Measurements from ENCODE around the gene TRAP1.

The TRAP1 gene

DNA sequence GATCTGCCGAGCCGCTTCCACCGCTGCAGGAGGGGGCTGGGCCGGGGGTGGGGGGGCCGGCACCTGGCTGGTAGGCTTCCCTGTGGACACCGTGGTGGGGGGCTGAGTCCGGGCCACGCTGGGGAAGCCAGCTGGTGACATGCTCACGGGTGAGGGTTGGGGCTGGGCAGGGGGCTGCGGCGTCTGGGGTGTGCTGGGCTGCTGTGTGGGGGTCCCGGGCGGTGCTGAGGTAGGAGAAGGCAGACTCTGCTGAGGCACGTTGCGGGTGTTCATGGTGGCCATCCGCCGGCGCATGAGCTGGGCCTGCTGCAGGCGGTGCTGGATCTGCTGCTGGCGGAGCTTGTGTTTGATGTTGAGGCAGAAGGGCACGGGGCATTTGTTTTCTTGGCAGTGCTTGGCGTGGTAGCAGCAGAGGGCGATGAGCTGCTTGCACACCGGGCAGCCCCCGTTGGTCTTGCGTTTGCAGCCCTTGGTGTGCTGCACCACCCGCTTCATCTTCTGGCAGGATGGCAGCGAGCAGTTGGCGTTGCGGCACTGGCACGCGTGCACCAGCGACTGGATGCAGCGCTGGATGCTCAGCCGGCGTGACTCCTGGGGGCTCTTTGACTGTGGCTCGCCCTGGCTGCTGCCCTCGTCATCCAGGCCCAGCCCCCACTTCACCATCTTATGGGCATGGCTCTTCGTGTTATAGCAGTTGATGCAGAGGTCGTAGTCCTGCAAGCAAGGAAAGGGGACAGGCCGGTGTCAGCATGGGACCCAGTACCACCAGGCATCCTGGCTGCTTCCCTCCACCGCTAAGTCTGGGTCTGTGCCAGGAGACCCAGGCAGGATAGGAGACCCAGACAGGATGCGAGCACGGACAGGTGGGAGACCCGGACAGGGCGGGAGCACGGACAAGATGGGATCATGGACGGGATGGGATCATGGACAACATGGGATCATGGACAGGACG is 12.1 kb upstream of the TRAP1 start:
- no peaks in the 10 kb centered on the region for H3K27me3 ChIP-seq (ENCODE audit: control insufficient read depth in 2 of 2, insufficient read depth in 2 of 2, low read length in 2 of 2)
- no peak overlapping the region for H3K9ac ChIP-seq (ENCODE audit: low read depth in 1 of 2, low read length in 2 of 2)
- no peak overlapping the region for H3K4me3 ChIP-seq (ENCODE audit: low read length in 2 of 2)
- H3K9me3 ChIP-seq (ENCODE audit: control insufficient read depth in 2 of 2, low read length in 2 of 2), result no peaks in the 10 kb centered on the region
- peaks cover 59 to 60% of the 10 kb centered on the region in 2 donors for H3K36me3 ChIP-seq (ENCODE audit: control insufficient read depth in 2 of 2, insufficient read depth in 2 of 2, low read length in 2 of 2)
- no peaks in the 10 kb centered on the region for H3K4me1 ChIP-seq (ENCODE audit: control insufficient read depth in 2 of 2, insufficient read depth in 2 of 2, low read length in 2 of 2)
- no peak overlapping the region for H3K27ac ChIP-seq (ENCODE audit: low read depth in 2 of 2, low read length in 2 of 2)

DNA sequence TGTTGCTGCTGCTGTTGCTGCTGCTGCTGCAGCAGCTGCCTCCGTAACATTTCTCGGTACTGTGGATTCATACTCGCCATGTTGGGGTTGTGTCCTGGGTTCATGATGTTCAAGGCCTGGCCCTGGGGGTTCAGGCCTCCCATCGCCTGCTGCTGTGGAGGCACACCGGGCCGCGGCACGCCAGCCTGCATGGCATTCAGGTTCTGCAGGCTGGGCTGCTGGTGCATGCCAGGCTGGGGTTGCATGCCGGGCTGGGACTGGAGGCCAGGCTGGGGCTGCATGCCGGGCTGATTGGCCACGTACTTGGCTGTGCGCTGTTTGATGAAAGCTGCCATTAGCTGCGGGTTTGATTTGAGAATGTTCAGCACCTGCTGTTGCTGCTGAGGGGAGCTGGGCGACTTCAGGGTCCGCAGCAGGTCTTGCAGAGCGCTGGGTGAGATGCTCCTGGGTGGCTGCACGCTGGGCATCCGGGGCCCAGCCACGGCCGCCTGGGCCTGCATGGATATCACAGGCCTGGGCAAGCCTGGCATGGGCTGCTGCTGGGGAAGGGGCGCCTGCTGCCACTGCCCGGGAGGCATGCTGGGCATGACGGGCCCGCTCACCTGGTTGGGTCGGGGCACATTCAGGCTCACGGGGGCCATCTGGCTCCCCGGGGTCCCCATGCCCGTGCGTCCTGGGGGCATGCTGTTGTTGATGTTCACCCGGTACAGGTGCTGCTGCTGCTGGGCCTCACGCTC is 11.3 kb upstream of the TRAP1 start:
- Histone ChIP-seq H3K27ac (ENCODE audit: low read depth in 2 of 2, low read length in 2 of 2) (no peak overlapping the region), H3K36me3 (ENCODE audit: control insufficient read depth in 2 of 2, insufficient read depth in 2 of 2, low read length in 2 of 2) (peaks cover 53 to 54% of the 10 kb centered on the region in 2 donors), H3K9ac (ENCODE audit: low read depth in 1 of 2, low read length in 2 of 2) (no peak overlapping the region), H3K4me3 (ENCODE audit: low read length in 2 of 2) (no peak overlapping the region), H3K4me1 (ENCODE audit: control insufficient read depth in 2 of 2, insufficient read depth in 2 of 2, low read length in 2 of 2) (no peaks in the 10 kb centered on the region), H3K9me3 (ENCODE audit: control insufficient read depth in 2 of 2, low read length in 2 of 2) (no peaks in the 10 kb centered on the region), H3K27me3 (ENCODE audit: control insufficient read depth in 2 of 2, insufficient read depth in 2 of 2, low read length in 2 of 2) (no peaks in the 10 kb centered on the region)

DNA sequence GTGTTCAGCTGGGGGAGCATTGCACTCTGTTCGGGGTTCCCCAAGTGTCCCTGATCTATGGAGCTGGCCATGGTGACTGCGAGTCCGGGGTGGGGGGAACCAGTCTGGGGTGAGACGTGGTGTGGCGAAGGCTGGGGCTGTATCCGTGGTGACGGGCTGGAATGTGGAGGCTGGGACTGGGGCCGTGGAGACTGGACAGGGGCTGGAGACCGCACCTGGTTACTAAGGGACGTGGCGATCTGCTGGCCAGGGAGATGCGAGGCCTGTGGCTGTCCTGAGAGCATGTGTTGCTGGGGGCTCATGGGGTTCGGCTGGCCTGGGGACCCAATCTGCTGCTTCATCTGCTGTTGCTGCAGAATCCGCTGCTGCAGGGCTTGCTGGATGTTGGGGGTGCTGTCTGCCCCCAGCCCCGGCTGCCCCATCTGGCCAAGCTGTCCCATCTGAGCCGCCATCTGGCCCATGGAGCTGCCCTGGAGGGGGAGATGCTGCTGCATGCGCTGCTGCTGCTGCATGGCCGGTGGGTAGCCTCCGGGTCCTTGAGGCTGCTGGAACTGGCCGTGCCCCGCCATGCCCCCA is 10.6 kb upstream of the TRAP1 start:
- Histone ChIP-seq H3K36me3 (ENCODE audit: control insufficient read depth in 2 of 2, insufficient read depth in 2 of 2, low read length in 2 of 2) (peaks cover 53 to 54% of the 10 kb centered on the region in 2 donors), H3K4me3 (ENCODE audit: low read length in 2 of 2) (no peak overlapping the region), H3K4me1 (ENCODE audit: control insufficient read depth in 2 of 2, insufficient read depth in 2 of 2, low read length in 2 of 2) (no peaks in the 10 kb centered on the region), H3K9me3 (ENCODE audit: control insufficient read depth in 2 of 2, low read length in 2 of 2) (no peaks in the 10 kb centered on the region), H3K9ac (ENCODE audit: low read depth in 1 of 2, low read length in 2 of 2) (no peak overlapping the region), H3K27ac (ENCODE audit: low read depth in 2 of 2, low read length in 2 of 2) (no peak overlapping the region), H3K27me3 (ENCODE audit: control insufficient read depth in 2 of 2, insufficient read depth in 2 of 2, low read length in 2 of 2) (no peaks in the 10 kb centered on the region)

DNA sequence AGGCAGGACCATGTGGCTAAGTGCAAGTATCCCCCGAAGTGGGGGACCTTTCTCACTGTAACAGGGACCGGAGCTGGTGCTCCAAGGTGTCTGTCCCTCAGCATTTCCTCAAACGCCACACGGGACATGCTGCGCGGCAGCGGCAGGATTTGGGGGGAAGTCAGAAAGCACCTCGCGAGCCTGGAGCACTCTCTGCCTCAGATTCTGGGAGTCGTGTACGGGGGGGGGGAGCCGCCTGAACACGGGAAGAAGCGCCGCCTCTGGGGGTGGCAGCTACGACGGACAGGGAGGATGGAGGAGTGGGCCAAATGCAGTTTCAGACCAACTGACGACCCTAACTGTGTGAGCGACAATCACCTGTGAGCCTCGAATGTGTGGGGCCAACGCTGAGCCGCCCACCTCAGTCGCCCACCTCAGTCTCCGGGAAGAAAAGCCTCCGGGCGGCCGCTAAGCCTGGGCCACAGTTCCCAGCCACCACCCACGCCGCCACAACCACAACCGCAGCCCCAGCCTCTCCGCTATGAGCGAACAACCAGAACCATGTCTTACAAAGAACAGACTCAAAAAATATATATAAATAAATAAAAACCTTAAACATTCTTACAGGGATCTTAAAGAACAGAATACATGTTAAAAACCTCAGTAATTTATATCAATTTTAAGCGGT is 8.8 kb upstream of the TRAP1 start:
- Histone ChIP-seq H3K27ac (ENCODE audit: low read depth in 2 of 2, low read length in 2 of 2) (no peak overlapping the region), H3K9me3 (ENCODE audit: control insufficient read depth in 2 of 2, low read length in 2 of 2) (no peaks in the 10 kb centered on the region), H3K27me3 (ENCODE audit: control insufficient read depth in 2 of 2, insufficient read depth in 2 of 2, low read length in 2 of 2) (no peaks in the 10 kb centered on the region), H3K4me1 (ENCODE audit: control insufficient read depth in 2 of 2, insufficient read depth in 2 of 2, low read length in 2 of 2) (no peaks in the 10 kb centered on the region), H3K36me3 (ENCODE audit: control insufficient read depth in 2 of 2, insufficient read depth in 2 of 2, low read length in 2 of 2) (peaks cover 38 to 40% of the 10 kb centered on the region in 2 donors), H3K4me3 (ENCODE audit: low read length in 2 of 2) (no peak overlapping the region), H3K9ac (ENCODE audit: low read depth in 1 of 2, low read length in 2 of 2) (no peak overlapping the region)

DNA sequence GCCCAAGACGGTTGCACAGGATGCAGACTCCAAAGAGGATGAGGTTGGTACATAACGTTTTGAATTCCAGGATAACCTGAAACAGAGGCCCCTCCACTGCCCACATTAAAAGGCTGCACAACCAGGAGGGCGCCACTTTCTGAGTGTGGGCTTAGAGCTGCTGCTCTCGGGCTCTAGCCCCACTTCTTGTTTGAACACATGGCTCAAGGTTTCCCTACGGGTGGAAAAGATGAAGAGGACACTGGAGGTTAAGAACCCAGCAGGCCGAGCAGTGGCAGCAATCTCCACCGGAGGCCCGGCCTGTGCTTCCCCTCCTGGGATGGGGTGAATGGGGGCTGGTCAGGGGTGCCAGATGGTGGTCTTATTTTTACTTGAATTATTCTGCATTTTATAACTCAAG is 8.0 kb upstream of the TRAP1 start:
- Histone ChIP-seq H3K9me3 (ENCODE audit: control insufficient read depth in 2 of 2, low read length in 2 of 2) (no peaks in the 10 kb centered on the region), H3K27me3 (ENCODE audit: control insufficient read depth in 2 of 2, insufficient read depth in 2 of 2, low read length in 2 of 2) (no peaks in the 10 kb centered on the region), H3K36me3 (ENCODE audit: control insufficient read depth in 2 of 2, insufficient read depth in 2 of 2, low read length in 2 of 2) (peaks cover 30 to 32% of the 10 kb centered on the region in 2 donors), H3K27ac (ENCODE audit: low read depth in 2 of 2, low read length in 2 of 2) (no peak overlapping the region), H3K4me1 (ENCODE audit: control insufficient read depth in 2 of 2, insufficient read depth in 2 of 2, low read length in 2 of 2) (no peaks in the 10 kb centered on the region), H3K4me3 (ENCODE audit: low read length in 2 of 2) (no peak overlapping the region), H3K9ac (ENCODE audit: low read depth in 1 of 2, low read length in 2 of 2) (no peak overlapping the region)

DNA sequence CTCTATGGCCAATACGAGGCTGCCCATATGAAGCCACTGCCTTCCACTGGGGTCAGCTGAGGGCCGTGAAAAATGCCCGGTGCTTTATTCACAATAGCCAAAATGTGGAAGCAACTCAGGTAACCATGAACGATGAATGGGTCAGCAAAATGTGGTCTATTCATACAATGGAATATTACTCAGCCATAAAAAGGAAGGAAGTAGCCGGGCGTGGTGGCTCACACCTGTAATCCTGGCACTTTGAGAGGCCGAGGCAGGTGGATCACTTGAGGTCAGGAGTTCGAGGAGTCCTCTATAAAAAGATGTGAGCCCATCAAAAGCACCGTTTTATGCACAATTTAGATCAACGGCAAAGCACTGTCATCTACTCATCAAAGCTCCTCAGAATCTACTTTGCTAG is 5.2 kb upstream of the TRAP1 start:
- peaks cover 5% of the 10 kb centered on the region in 2 donors for H3K36me3 ChIP-seq (ENCODE audit: control insufficient read depth in 2 of 2, insufficient read depth in 2 of 2, low read length in 2 of 2)
- no peak overlapping the region for H3K9ac ChIP-seq (ENCODE audit: low read depth in 1 of 2, low read length in 2 of 2)
- peaks cover 6 to 7% of the 10 kb centered on the region in 2 donors for H3K4me1 ChIP-seq (ENCODE audit: control insufficient read depth in 2 of 2, insufficient read depth in 2 of 2, low read length in 2 of 2)
- no peaks in the 10 kb centered on the region for H3K27me3 ChIP-seq (ENCODE audit: control insufficient read depth in 2 of 2, insufficient read depth in 2 of 2, low read length in 2 of 2)
- no peak overlapping the region for H3K4me3 ChIP-seq (ENCODE audit: low read length in 2 of 2)
- no peaks in the 10 kb centered on the region for H3K9me3 ChIP-seq (ENCODE audit: control insufficient read depth in 2 of 2, low read length in 2 of 2)
- no peak overlapping the region for H3K27ac ChIP-seq (ENCODE audit: low read depth in 2 of 2, low read length in 2 of 2)

DNA sequence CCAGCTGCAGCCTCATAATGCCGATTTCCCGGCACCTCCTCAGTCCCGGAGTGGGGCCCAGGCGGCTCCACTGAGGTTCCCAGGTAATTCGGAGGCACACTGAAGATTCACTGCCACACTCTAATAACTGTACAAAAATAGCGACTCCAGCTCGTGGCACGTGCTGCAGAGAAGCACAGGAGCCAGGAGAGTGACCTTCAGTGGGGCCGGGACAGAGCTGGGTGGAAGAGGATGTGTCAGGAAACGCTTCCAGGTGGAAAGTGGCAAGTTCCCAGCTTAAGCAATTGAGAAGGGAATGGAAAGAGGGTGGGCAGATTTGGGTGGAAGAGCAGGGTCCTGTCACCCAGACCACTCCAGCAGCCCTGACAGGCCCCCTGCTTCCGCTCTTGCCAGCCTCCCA is 3.1 kb upstream of the TRAP1 start:
- H3K27ac ChIP-seq (ENCODE audit: low read depth in 2 of 2, low read length in 2 of 2), result no peak overlapping the region
- H3K4me3 ChIP-seq (ENCODE audit: low read length in 2 of 2), result no peak overlapping the region
- H3K27me3 ChIP-seq (ENCODE audit: control insufficient read depth in 2 of 2, insufficient read depth in 2 of 2, low read length in 2 of 2), result no peaks in the 10 kb centered on the region
- H3K9ac ChIP-seq (ENCODE audit: low read depth in 1 of 2, low read length in 2 of 2), result no peak overlapping the region
- H3K4me1 ChIP-seq (ENCODE audit: control insufficient read depth in 2 of 2, insufficient read depth in 2 of 2, low read length in 2 of 2), result peaks cover 7 to 15% of the 10 kb centered on the region in 2 donors
- H3K9me3 ChIP-seq (ENCODE audit: control insufficient read depth in 2 of 2, low read length in 2 of 2), result no peaks in the 10 kb centered on the region
- no peaks in the 10 kb centered on the region for H3K36me3 ChIP-seq (ENCODE audit: control insufficient read depth in 2 of 2, insufficient read depth in 2 of 2, low read length in 2 of 2)

DNA sequence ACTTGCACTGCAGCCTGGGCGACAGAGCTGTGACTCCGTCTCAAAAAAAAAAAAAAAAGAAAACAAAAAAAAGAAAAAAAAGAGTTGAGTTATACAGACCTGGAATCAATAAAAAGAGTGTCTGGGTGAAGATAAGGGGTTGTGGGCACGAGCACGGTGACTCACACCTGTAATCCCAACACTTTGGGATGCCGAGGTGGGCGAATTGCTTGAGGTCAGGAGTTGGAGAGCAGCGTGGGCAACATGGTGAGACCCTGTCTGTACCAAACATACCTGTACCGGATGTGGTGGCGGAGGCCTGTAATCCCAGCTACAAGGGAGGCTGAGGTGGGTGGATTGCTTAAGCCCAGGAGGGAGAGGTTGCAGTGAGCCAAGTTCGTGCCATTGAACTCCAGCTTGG is 1.3 kb upstream of the TRAP1 start:
- Histone ChIP-seq H3K9ac (ENCODE audit: low read depth in 1 of 2, low read length in 2 of 2) (no peak overlapping the region), H3K27me3 (ENCODE audit: control insufficient read depth in 2 of 2, insufficient read depth in 2 of 2, low read length in 2 of 2) (no peaks in the 10 kb centered on the region), H3K4me1 (ENCODE audit: control insufficient read depth in 2 of 2, insufficient read depth in 2 of 2, low read length in 2 of 2) (peaks cover 7 to 15% of the 10 kb centered on the region in 2 donors), H3K27ac (ENCODE audit: low read depth in 2 of 2, low read length in 2 of 2) (no peak overlapping the region), H3K9me3 (ENCODE audit: control insufficient read depth in 2 of 2, low read length in 2 of 2) (no peaks in the 10 kb centered on the region), H3K36me3 (ENCODE audit: control insufficient read depth in 2 of 2, insufficient read depth in 2 of 2, low read length in 2 of 2) (no peaks in the 10 kb centered on the region), H3K4me3 (ENCODE audit: low read length in 2 of 2) (no peak overlapping the region)

DNA sequence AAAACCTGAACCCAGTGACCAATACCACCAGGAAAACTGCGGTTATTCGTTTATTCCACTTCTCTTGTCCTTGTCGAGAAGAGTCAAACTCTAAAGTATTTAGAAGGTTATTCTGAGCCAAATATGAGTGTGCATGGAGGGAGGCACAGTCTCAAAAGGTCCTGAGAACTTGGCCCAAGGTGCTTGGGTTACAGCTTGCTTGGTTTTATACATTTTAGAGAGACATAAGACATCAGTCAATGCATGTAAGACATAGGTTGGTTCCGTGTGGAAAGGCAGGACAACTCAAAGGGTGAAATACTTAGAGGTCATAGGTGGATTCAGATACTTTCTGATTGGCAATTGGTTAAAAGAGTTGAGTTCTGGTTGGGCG is 681 bp upstream of the TRAP1 start:
- Histone ChIP-seq H3K9me3 (ENCODE audit: control insufficient read depth in 2 of 2, low read length in 2 of 2) (no peaks in the 10 kb centered on the region), H3K27me3 (ENCODE audit: control insufficient read depth in 2 of 2, insufficient read depth in 2 of 2, low read length in 2 of 2) (no peaks in the 10 kb centered on the region), H3K36me3 (ENCODE audit: control insufficient read depth in 2 of 2, insufficient read depth in 2 of 2, low read length in 2 of 2) (no peaks in the 10 kb centered on the region), H3K4me1 (ENCODE audit: control insufficient read depth in 2 of 2, insufficient read depth in 2 of 2, low read length in 2 of 2) (peaks cover 7 to 15% of the 10 kb centered on the region in 2 donors), H3K4me3 (ENCODE audit: low read length in 2 of 2) (peak overlapping the region; percentile 91 to 92), H3K9ac (ENCODE audit: low read depth in 1 of 2, low read length in 2 of 2) (peak overlapping the region; percentile 77 to 88), H3K27ac (ENCODE audit: low read depth in 2 of 2, low read length in 2 of 2) (peak overlapping the region; percentile 83 to 84)
